ENCODE results near the gene SSH3.

DNA sequence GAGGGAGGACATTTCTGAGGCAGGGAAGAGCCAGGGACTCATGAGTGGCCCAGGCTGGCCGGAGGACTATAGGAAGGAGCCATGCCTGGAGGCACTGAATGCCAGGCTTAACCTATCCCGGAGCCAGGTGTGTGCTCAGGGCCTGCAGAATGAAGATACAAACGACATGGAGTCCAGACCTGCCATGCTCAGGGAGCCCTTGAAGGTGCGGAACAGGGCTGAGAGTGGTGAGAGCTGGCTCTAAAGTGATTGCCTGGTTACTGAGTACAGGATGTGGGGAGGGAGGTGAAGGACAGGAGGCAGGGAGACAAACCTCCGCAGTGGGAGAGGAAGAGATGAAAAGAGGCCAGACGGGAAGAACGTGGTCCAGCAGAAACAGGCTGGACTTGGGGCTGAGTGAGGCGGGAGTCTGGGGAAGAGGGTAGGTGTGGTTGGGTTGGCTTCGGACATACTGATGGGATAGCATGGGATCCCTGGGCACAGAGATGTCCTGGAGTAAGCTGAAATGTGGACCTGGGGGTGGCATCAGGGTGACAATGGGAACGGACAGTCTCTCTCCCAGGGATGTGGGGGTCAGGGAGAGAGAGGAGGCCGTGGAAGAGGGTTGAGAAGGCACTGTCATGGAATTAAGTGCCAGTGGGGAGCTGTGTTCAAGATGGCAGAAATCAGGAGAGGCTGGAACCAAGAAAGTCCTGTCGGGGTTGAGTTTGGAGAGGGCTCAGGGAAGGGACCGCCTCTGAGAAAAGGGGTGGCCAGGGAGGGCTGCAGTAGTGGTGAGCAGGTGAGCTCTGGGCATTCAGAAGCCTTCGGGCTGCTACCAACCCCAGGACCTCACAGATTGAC lies 15.8 kb upstream of the SSH3 start:
- TF ChIP-seq CTCF (IDR thresholded peaks at IDR 0.05; ENCODE audit: insufficient read depth, low read depth, low read length) = no peak
- TF ChIP-seq EZH2 (IDR thresholded peaks at IDR 0.05; ENCODE audit: insufficient read depth, low read length) = no peak
